Keratinocyte (primary cell): ENCODE data around the gene SLC35G1. TPM values are rescaled to one million over a fixed set of nuclear protein-coding genes. Genes with fewer than 3 reads are reported as not detected.
A peak's percentile ranks its signal among the peaks of the same experiment; 100 is the strongest.

Experiments used
- DNase-seq: peaks from one replicate; pipeline ENCODE4 v3.0.0-alpha.2; 2011; ENCODE audit warnings: low read depth, missing footprints, low spot score
- FAIRE-seq: peaks from 2 replicates; lab custom pipeline; 2011; peaks lifted over from hg19 to GRCh38; lab: Jason Lieb, UNC
- H2AFZ ChIP-seq: 2 replicates; pipeline ENCODE4 v1.6.0; 2012; ENCODE audit warnings: low read length, control low read depth, inconsistent platforms; ENCODE audit not compliant: control insufficient read depth
- H3K27ac ChIP-seq: 2 replicates; pipeline ENCODE4 v1.5.1; 2011; ENCODE audit warnings: low read length; ENCODE audit not compliant: control insufficient read depth, insufficient read depth
- H3K27me3 ChIP-seq: 3 replicates; pipeline ENCODE4 v1.6.0; 2011; ENCODE audit warnings: low read length; ENCODE audit not compliant: control insufficient read depth, insufficient read depth; ENCODE audit errors: extremely low read depth
- H3K36me3 ChIP-seq, 2 experiments: 2 replicates in 1 of 2; 3 replicates in 1 of 2; pipeline ENCODE4 v1.5.1; 2011; ENCODE audit warnings: low read length in 2 of 2, mild to moderate bottlenecking in 1 of 2; ENCODE audit not compliant: control insufficient read depth in 2 of 2, insufficient read depth in 2 of 2; ENCODE audit errors: extremely low read depth in 1 of 2
- H3K4me1 ChIP-seq: 3 replicates; pipeline ENCODE4 v1.5.1; 2011; ENCODE audit warnings: low read length; ENCODE audit not compliant: control insufficient read depth, insufficient read depth; ENCODE audit errors: extremely low read depth
- H3K4me2 ChIP-seq: 3 replicates; pipeline ENCODE4 v1.6.0; 2011; ENCODE audit warnings: low read depth, low read length; ENCODE audit not compliant: control insufficient read depth, insufficient read depth; ENCODE audit errors: extremely low read depth
- H3K4me3 ChIP-seq, 3 experiments: fragments of 200-600 bp in 1 of 3; sonication (generic) in 1 of 3; 2 replicates in 2 of 3; 3 replicates in 1 of 3; pipeline ENCODE4 v1.5.1; 2011 to 2016; ENCODE audit warnings: low read length in 3 of 3, mild to moderate bottlenecking in 3 of 3, control low read depth in 2 of 3, inconsistent platforms in 1 of 3, low read depth in 1 of 3, mixed read lengths in 1 of 3, mixed run types in 1 of 3, moderate library complexity in 1 of 3; ENCODE audit not compliant: control insufficient read depth in 2 of 3, insufficient read depth in 2 of 3; ENCODE audit errors: extremely low read depth in 1 of 3
- H3K79me2 ChIP-seq: 2 replicates; pipeline ENCODE4 v1.6.0; 2012; ENCODE audit warnings: low read length; ENCODE audit not compliant: control insufficient read depth, insufficient read depth
- H3K9ac ChIP-seq: 3 replicates; pipeline ENCODE4 v1.6.0; 2011; ENCODE audit warnings: low read length; ENCODE audit not compliant: control insufficient read depth, insufficient read depth; ENCODE audit errors: extremely low read depth
- H3K9me1 ChIP-seq: 3 replicates; pipeline ENCODE4 v1.6.0; 2011; ENCODE audit warnings: low read length; ENCODE audit not compliant: control insufficient read depth, insufficient read depth; ENCODE audit errors: extremely low read depth
- H3K9me3 ChIP-seq: 2 replicates; pipeline ENCODE4 v1.5.1; 2012; ENCODE audit warnings: low read depth, low read length; ENCODE audit not compliant: control insufficient read depth
- H4K20me1 ChIP-seq: 3 replicates; pipeline ENCODE4 v1.6.0; 2011; ENCODE audit warnings: low read length; ENCODE audit not compliant: control insufficient read depth, insufficient read depth; ENCODE audit errors: extremely low read depth
- CTCF ChIP-seq, 3 experiments: IDR thresholded peaks in 1 of 3; conservative IDR thresholded peaks in 1 of 3; optimal IDR thresholded peaks in 1 of 3; 2 replicates in 2 of 3; 3 replicates in 1 of 3; pipeline versions ENCODE3 to v1.5.1; 2011; ENCODE audit warnings: low read length in 3 of 3, mild to moderate bottlenecking in 3 of 3, moderate library complexity in 2 of 3, control low read depth in 1 of 3, inconsistent platforms in 1 of 3; ENCODE audit not compliant: insufficient read depth in 2 of 3; ENCODE audit errors: extremely low read depth in 1 of 3
- EZH2 ChIP-seq: IDR thresholded peaks from one replicate; pipeline ENCODE4 v1.6.1; 2012; ENCODE audit warnings: inconsistent platforms, mild to moderate bottlenecking, low read length, moderate library complexity
- dilution Hi-C: fragments of 300-500 bp; cut with MboI; formaldehyde crosslinking; loops from one replicate; pipeline ENCODE4 v1.7.0; 2020; ENCODE audit warnings: low sequenced_read_pairs; ENCODE audit not compliant: extremely low pct_ligation_motif_present
- polyA plus RNA-seq, 5 experiments: library from polyadenylated mRNA; depleted of rRNA in 3 of 5; stranded (reverse) in 3 of 5; stranded (forward) in 1 of 5; unstranded in 1 of 5; fragments of >200 nt; gene quantifications; 1 replicate in 1 of 5; 2 replicates in 3 of 5; 3 replicates in 1 of 5; pipeline versions ENCODE4 v1.2.1 to v1.2.3, GENCODE V29; 2011 to 2012; ENCODE audit warnings: missing spikeins in 2 of 5, low read depth in 1 of 5, low replicate concordance in 1 of 5

Gene SLC35G1
- polyA plus RNA-seq, 1 donor (not counting 4 experiments of a cell fraction or from before 2014, with no cell fraction given): 5.9 TPM

GRCh38 chr10:93917064-93917391, 23.2 kb downstream of the SLC35G1 start:
- Histone ChIP-seq H3K4me2 (peak overlapping the region; percentile 17), H3K9ac (no peak overlapping the region), H3K27me3 (no peaks in the 10 kb centered on the region), H4K20me1 (no peaks in the 10 kb centered on the region), H3K27ac (no peak overlapping the region), H3K4me3 (no peak overlapping the region), H3K79me2 (no peaks in the 10 kb centered on the region), H3K4me1 (no peaks in the 10 kb centered on the region), H3K9me3 (no peaks in the 10 kb centered on the region), H3K9me1 (no peaks in the 10 kb centered on the region), H2AFZ (no peak overlapping the region), H3K36me3 (no peaks in the 10 kb centered on the region)
- FAIRE-seq (no peak), DNase-seq (no peak)
- no peak for TF ChIP-seq CTCF (optimal IDR thresholded peaks at IDR 0.05 in 1 of 3, IDR thresholded peaks at IDR 0.05 in 1 of 3, conservative IDR thresholded peaks at IDR 0.05 in 1 of 3; ENCODE audit: extremely low read depth in 1 of 3, insufficient read depth in 2 of 3, low read length in 3 of 3)
- TF ChIP-seq EZH2: no peak
- dilution Hi-C loops: loop anchor here (25.0 kb wide), 1 partner anchor 395 kb away; no protein-coding TSS in a partner anchor

- dilution Hi-C loops: loop anchor here (25.0 kb wide), 1 partner anchor 394 kb away; no protein-coding TSS in a partner anchor
- Histone ChIP-seq H3K27ac (no peak overlapping the region), H3K79me2 (no peaks in the 10 kb centered on the region), H3K9ac (no peak overlapping the region), H3K27me3 (no peaks in the 10 kb centered on the region), H3K4me1 (no peaks in the 10 kb centered on the region), H4K20me1 (no peaks in the 10 kb centered on the region), H3K4me2 (no peak overlapping the region), H3K4me3 (no peak overlapping the region), H3K36me3 (no peaks in the 10 kb centered on the region), H3K9me3 (no peaks in the 10 kb centered on the region), H2AFZ (no peak overlapping the region), H3K9me1 (no peaks in the 10 kb centered on the region)
- FAIRE-seq (no peak), DNase-seq (no peak)
- TF ChIP-seq EZH2 (no peak), CTCF (optimal IDR thresholded peaks at IDR 0.05 in 1 of 3, IDR thresholded peaks at IDR 0.05 in 1 of 3, conservative IDR thresholded peaks at IDR 0.05 in 1 of 3; ENCODE audit: extremely low read depth in 1 of 3, insufficient read depth in 2 of 3, low read length in 3 of 3) (no peak)
Observed at GRCh38 chr10:93917821-93918220, 24.0 kb downstream of the SLC35G1 start.
